NCI-H2107 (cell line): ENCODE results near the gene RNF17.
"Not testable (repeated sequence)": the region's sequence is repeated elsewhere in the genome, so short reads cannot be mapped to it uniquely, and the experiment has no call there.

ENCODE experiments used
- DNase-seq: peaks from one replicate; lab custom pipeline; 2025; lab: John Stamatoyannopoulos, UW

RNF17 gene, protein sequence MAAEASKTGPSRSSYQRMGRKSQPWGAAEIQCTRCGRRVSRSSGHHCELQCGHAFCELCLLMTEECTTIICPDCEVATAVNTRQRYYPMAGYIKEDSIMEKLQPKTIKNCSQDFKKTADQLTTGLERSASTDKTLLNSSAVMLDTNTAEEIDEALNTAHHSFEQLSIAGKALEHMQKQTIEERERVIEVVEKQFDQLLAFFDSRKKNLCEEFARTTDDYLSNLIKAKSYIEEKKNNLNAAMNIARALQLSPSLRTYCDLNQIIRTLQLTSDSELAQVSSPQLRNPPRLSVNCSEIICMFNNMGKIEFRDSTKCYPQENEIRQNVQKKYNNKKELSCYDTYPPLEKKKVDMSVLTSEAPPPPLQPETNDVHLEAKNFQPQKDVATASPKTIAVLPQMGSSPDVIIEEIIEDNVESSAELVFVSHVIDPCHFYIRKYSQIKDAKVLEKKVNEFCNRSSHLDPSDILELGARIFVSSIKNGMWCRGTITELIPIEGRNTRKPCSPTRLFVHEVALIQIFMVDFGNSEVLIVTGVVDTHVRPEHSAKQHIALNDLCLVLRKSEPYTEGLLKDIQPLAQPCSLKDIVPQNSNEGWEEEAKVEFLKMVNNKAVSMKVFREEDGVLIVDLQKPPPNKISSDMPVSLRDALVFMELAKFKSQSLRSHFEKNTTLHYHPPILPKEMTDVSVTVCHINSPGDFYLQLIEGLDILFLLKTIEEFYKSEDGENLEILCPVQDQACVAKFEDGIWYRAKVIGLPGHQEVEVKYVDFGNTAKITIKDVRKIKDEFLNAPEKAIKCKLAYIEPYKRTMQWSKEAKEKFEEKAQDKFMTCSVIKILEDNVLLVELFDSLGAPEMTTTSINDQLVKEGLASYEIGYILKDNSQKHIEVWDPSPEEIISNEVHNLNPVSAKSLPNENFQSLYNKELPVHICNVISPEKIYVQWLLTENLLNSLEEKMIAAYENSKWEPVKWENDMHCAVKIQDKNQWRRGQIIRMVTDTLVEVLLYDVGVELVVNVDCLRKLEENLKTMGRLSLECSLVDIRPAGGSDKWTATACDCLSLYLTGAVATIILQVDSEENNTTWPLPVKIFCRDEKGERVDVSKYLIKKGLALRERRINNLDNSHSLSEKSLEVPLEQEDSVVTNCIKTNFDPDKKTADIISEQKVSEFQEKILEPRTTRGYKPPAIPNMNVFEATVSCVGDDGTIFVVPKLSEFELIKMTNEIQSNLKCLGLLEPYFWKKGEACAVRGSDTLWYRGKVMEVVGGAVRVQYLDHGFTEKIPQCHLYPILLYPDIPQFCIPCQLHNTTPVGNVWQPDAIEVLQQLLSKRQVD (N-terminal part only)

DNA sequence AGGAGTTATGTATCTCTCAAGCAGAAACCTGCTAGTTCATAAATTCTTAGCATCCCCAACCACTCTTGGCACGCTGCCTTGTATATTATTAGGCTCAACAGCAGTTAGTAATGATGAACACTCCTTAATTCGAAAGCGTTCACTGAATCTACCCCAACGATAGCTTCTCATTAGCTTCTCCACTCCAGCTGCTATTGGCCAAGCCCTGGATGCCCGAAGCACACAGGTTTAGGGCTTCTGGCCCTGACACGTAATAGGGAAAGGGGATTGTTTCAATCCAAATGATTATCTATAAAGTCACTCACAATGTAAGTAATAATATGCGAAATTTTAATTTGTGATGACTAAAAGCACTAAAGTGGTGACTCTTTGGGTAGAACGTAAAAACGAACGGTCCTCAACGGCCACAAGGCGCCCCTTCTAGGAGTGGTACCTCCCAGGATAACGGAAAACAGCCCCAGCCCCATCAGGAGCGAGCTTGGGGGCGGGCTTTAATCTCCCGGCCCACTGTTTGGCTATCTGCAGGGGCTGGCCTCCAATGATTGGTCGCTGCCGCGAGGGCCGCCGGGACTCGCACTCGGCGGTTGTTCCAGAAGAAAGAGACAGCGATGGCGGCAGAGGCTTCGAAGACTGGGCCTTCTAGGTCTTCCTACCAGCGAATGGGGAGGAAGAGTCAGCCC is at the start of gene RNF17:
Gene RNF17 (plus strand): TSS at position 574 of the 680 bp plus-strand sequence. CDS start 35 bp downstream, at position 609.
- DNase-seq, result no peak

DNA sequence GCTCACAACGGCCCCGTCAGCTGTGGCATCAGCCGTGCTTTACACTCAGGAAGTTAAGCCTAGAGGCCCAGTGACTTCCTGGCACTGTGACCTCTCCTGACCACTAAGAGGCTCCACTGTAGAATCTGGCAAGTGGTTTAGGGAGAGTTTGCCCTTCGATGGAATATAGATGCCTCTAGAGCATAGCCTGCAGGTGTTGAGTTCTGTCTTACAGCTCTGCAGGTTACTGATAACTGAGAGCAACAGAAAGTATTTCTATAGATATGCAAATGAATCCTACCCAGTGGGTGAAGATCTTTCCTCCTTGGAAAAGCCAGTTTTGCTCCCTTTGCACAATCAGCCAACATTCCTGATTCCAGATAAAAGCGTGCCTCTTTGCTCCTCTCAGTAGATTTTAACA is 48.0 kb upstream of the RNF17 start:
- DNase-seq, result no peak

DNA sequence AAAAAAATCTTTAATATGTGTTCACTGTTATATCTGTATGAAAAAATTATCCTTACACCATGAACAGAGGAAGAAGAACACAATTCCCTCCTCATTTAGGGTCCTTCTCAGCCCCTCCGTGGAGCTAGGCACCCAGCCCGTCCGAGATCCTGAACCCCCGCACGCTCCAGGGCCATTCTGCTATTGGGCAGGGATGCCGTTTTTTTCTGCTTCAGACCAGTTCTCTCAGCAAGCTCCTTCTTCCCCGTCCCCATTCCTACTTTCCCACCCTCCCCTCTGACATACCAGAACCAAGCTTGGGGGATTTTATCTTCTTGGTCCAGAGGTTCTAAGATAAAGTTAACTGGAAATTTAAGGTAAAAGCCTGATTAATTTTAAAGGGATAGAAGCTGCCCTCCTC is 47.5 kb upstream of the RNF17 start:
- no peak for DNase-seq

DNA sequence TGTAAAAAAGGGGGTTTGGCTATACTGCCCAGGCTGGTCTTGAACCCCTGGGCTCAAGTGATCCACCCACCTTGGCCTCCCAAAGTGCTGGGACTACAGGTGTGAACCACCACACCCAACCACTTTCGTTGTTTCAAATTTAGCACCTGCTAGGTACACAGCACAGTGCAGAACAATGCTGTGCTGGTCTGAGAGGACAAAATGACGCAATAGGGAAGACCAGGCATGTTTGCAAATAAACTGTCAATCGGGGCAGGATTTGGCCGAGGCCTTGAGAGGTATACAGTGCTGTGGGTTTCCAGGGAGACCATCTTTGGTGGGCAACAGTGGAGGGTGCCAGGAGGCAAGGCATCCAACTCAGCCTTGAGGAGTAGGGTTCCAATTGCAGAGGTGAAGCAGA is 46.8 kb upstream of the RNF17 start:
- no peak for DNase-seq

DNA sequence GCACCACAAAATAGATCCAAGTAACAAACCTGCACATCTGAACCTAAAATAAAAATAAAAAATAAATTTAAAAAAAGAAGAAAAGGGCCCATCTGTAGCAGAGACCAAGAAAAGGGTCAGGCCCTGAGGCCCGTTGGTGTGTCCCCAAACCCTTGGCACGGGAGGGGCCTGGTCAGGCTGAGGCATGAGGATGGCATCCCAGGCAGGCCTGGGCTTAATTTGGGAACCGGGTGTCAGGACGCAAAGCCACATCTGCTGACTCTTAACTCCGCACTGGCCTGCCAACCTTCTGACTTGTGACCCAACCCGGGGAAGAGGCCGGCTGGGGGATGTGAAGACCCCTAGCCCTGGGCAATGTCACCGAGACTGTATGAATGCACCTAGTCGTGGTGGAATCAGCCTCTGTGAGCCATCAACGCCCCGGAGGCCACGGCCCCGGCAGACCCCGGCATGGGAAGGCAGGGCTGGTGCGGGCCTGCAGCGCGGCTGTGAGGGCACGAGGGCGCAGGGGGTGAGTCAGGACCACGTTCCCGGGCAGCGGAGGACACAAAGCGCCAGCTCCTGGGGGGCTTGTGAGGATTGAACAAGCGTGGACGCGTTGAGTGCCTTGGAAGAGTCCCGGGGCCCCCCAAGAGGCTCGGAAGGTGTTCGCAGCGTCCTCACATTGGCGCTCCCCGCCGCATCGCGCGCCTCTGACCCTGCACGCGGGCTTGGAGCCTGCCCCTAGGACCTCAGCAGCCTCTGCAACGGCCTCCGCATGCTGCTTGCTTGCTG is 45.6 kb upstream of the RNF17 start:
- DNase-seq, result no peak

DNA sequence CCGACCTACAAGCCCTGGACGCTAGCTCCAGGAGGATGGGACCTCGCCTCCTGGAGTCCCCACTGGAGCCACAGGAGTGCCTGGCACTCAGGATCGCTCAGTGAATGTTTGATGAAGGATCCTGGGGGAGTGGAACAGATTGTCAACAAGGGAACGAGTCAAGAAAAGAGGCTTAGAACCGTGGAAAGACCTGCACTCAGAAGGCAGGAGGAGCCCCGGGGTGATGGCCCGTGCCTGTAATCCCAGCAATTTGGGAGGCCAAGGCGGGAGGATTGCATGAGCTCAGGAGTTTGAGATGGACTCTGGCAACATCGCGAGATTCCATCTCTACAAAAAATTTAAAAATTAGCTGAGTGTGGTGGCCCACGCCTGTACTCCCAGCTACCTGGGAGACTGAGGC is 44.8 kb upstream of the RNF17 start:
- DNase-seq, result no peak

DNA sequence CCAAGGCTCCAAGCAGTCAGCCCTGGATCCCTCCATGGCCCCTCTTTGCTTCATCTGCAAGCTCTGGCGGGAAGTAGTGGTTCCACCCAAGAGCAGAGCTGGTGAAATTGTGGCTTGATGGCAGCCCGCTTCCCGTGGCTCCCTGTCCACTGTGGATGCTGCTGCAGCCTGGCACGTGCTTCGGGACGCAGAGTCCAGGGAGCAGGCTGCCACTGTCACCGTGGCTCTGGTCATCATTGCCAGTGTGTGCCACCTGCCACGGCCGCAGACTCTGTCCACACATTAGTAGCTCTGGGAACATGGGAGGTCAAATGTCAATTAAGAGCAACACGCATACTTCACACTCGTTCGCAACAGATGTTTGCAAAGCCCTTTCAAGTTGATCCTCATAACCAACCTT is 40.8 kb upstream of the RNF17 start:
- no peak for DNase-seq

DNA sequence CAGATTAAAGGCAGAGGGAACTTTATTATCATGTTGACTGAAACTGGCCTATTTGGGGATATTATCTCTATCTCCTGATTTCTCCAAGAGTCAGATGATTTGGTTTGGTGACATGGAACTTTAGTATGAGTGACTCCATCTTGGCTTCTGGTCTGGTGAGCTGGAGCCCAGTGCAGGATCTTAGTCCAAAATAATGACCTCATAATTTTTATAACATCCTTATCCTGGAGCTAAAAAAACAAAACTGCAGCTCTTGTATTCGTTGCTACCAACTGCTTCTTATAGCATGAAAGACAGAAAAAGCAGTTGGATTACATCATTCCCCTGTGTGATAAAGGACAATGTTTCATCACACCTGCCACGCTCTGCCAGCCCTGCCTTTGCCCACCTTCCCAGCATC is 39.3 kb upstream of the RNF17 start:
- DNase-seq, result no peak

DNA sequence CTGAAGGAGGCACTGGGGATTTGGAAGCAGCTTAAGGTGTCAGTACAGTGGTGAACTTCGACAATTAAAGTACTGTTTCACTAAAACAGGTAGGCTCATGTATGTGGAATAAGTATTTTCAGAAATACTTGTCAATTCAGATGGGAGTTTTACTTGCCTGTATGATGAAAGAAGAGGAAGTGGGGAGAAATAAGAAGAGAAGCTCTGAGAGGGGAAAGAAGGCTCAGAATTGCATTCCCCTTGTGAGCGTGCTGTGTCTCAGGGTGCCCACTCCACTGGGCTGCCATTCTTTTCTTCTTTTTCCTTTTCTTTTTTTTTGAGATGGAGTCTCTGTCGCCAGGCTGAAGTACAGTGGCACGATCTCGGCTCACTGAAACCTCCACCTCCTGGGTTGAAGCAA is 38.6 kb upstream of the RNF17 start:
- peak; percentile 46 for DNase-seq

DNA sequence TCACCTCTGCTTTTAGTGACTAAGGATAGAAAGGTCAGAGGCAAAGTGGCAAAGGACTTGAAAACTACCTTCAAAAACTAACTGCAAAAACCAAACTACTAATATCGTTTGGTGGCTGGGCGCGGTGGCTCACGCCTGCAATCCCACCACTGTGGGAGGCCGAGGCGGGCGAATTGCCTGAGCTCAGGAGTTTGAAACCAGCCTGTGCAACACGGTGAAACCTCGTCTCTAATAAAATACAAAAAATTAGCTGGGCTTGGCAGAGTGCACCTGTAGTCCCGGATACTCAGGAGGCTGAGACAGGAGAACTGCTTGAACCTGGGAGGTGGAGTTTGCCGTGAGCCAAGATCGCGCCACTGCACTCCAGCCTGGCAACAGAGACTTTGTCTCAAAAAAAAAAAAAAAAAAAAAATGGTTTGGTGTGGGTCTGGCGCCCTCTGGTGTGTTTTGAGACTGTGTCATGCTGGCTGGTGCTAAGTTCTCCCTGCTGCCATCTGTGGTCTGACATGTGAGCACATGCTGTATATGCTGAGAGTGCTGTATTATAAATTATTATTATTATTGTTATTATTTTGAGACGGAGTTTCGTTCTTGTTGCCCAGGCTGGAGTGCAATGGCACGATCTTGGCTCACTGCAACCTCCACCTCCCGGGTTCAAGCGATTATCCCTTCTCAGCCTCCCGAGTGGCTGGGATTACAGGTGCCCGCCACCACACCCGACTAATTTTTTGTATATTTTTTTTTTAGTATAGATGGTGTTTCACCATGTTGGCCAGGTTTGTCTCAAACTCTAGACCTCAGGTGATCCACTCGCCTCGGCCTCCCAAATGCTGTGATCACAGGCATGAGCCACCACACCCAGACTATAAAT is 36.0 kb upstream of the RNF17 start:
- DNase-seq, result peak; percentile 43

DNA sequence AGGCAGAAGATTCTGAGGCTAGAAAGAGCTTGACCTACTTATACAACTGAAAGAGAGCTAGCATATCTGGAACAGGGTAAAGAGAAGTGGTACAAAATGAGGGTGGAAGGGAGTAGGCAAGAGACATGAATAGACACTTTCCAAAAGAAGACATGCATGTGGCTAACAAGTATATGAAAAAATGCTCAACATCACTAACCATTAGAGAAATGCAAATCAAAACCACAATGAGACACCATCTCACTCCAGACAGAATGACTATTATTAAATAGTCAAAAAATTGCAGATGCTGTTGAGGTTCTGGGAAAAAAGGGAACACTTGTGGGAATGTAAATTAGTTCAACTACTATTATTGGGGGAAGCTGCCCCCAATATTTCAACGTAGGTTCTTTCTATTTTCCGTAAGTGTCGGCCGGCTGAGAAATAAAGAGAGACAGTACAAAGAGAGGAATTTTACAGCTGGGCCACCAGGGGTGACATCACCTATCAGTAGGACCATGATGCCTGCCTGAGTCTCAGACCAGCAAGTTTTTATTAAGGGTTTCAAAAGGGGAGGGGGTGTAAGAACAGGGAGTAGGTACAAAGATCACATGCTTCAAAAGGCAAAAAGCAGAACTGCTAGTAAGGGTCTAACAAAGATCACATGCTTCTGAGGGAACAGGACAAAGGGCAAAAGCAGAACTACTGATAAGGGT is 32.9 kb upstream of the RNF17 start:
- not testable (repeated sequence) for DNase-seq

DNA sequence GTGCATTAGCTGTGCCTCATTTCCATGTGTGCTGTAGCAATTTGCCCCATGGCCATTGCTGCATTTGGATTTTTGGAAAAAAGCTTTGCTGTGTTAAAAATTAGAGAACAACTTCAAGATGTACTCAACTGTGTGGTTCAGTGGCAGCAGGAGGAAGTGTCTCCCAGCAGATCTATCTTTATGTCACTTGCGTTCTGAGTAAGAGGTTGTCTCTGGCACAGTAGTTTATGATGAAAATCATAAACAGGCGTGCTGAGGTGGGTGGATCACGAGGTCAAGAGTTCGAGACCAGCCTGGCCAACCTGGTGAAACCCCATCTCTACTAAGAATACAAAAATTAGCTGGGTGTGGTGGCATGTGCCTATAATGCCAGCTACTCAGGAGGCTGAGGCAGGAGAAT is 29.0 kb upstream of the RNF17 start:
- DNase-seq, result no peak

DNA sequence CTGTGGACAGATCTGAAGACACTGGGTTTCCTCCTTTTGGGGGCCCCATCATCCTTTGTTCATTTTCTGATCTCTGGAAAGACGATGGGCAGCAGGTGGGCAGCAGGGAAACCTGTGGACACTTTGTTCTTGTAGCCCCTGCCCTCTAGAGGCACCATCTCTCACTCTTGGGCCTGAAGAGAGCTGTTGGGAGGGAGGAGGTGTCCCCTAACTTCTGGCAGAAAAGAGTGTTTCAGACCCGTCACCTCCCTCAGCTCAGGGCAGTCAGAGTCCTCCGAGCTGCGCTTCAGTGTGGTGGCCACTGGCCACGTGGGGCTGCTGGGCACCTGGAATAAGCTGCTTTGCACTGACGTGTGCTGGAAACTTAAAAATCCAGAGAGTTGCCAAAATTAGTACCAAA is 26.9 kb upstream of the RNF17 start:
- no peak for DNase-seq

DNA sequence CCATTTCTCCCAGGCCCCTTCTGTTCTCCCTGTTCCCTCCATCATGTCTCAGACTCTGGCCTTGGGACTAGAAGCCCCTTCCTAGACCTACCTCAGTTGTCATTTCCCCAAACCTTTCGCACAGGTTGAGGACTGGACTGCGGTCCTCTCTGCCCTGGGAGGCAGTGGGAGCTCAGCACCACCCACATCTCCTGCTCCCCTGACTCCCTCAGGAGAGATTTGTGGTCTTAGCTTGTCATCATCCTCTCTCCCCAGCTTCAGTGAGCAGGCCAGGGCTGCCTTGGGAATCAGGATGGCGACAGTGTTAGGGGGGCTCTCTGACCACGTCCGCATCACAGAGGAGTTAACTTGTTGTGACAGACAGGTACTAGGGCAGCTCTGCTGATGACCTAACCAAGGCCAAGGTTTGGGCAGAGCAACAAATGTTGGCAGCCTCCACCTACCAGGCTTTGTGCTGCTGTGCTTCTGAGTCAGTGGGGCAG is 25.6 kb upstream of the RNF17 start:
- DNase-seq, result no peak

DNA sequence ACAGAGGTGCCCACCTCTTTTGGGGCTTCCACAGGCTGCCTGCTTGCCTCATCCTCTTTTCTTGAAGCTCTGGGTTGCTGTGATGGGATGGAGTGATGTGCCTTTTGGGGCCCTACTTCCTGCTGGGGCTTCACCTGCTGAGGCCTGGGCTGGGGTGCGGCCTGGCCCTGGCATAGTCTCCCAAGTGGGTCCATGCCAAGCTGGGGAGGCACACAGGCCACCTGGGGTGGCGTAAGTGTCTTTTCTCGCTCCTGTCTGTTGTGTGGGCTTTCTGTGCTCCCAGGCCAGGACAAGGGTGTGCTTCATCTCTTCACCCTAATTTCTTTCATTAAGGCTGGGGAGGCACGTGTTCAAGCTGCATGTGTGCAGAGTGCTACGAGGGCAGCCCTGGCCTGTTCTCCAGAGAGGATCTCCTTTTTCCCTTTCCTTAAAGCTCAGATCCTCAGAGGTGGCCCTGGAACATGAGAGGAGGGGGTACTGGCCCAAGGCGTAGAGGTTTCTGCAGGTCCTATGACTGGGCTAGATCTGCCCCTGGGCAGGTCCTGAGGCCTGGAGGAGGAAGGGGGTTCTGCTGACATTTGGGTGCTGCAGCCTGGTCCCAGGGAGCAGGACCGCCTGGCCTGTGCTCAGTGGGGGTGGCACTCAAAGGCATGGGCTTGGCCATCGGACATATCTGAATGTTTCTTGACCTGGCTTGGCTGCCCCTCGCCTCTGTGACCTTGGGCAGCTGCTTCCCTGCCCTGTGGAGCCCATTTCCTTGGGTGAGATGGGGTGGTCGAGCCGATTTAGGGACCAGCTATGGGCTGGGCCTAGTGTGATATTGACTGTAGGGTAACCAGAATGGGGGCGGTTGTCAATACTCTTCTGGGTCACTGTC is 23.7 kb upstream of the RNF17 start:
- DNase-seq, result no peak

DNA sequence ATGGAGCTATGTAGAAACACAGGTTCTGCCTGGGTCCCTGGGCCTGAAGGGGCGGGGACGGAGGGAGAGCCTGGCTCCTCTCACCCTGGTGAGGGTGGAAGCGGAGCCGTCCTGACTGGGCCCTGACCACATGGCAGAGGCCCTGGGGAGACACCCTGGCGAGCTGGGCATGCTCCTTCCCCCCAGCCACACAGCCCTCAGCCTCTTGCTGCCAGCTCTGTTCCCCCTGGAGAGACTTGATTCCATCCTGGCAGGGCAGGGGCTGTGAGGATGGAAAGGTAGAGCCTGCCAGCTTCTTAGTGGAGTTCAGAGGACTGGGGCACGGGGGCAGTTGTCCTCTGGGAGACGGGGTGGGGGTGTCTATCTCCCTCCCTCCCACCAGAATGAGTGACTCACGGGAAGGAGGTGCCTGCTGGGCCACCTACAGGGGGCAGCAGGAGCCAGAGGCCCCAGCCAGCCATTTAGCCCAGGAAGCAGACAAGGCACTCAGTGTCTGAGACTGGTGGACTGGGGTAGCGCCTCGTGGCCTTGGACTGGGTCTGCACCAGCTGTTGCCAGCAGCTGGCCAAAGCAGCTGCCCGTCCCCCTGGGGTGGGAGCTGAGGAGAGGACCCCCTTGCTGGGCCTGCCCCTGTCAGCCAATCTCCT is 22.8 kb upstream of the RNF17 start:
- no peak for DNase-seq

DNA sequence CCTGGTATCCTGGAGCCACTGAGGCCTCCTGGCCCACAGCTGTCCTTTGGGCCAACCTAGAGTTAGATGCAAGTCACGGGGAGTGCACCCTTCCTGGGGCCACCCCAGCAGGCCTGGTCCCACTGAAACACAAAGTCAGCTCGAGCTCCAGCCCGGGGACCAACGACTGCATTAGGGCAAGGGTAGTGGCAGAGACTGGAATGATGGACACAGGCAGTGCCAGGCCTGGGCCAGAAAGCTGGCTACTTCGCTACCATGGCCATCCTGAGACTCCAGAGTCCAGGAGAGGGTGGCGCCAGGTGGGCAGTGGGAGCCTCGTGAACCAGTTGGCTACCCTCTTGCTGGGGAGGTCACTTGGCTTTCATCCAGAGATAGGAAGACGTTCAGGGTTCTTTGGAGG is 22.2 kb upstream of the RNF17 start:
- no peak for DNase-seq

DNA sequence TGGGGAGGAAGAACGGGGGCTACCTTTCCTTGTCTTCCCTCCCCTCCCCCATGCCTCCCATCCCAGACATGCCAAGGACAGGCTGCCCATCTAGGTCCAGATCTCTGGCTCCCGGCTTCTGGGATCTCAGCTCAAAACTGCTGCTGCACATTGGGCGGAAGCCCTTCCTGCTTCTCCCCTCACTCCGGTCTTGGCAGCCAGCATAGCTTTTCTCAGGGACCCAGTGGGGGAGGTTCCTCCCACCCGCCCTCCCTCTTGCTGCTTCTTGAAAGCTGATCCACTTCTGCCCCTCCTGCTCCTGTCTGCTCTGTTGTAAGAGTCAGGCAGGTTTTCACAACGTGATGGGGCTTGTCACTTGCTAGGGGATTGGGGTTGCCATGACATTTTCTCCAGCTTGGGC is 21.7 kb upstream of the RNF17 start:
- peak; percentile 23 for DNase-seq
